ENCODE data around the gene PMVK. TPM values are rescaled to one million over a fixed set of nuclear protein-coding genes. Genes with fewer than 3 reads are reported as not detected.

Gene PMVK
- total RNA-seq, 1 experiment from 2014 or later, result 26.3 TPM

- Mint-ChIP-seq H3K36me3 (ENCODE audit: insufficient read depth in 1 of 3, low read depth in 3 of 3) (peaks cover 12 to 30% (median 21%) of the 10 kb centered on the region in 3 experiments; a peak in 6 of 7 replicates), H3K27ac (no peak within 1 kb of the TSS), H3K4me3 (no peak within 1 kb of the TSS), H3K4me1 (peaks cover 31 to 33% of the 10 kb centered on the region in 2 experiments), H3K9me3 (no peaks in the 10 kb centered on the region), H3K27me3 (ENCODE audit: low read depth) (no peaks in the 10 kb centered on the region)
- Histone ChIP-seq H2AK5ac (ENCODE audit: insufficient read length, low read length) (no peak within 1 kb of the TSS), H3K56ac (ENCODE audit: insufficient read length, low read depth, low read length) (peak within 1 kb of the TSS; percentile 15), H3K4me2 (ENCODE audit: insufficient read depth, insufficient read length, low read length) (peak within 1 kb of the TSS; percentile 87), H3K27ac (ENCODE audit: insufficient read length, low read depth, low read length) (peak within 1 kb of the TSS; percentile 97), H4K5ac (ENCODE audit: insufficient read length, low read depth, low read length) (no peak within 1 kb of the TSS), H3K23me2 (ENCODE audit: insufficient read length, low read depth, low read length, poor library complexity, severe bottlenecking) (peaks cover 38% of the 10 kb centered on the region), H3K23ac (ENCODE audit: insufficient read length, low read depth, low read length) (no peak within 1 kb of the TSS), H2BK120ac (ENCODE audit: low read depth, low read length, poor library complexity, severe bottlenecking) (no peak within 1 kb of the TSS), H2BK5ac (ENCODE audit: insufficient read length, low read length) (no peak within 1 kb of the TSS), H3K14ac (ENCODE audit: insufficient read depth, low read length) (peak within 1 kb of the TSS; percentile 75; the same call in 1 of the 2 replicates), H3K4me1 (ENCODE audit: insufficient read depth, low read length) (peaks cover 4% of the 10 kb centered on the region; the same call in 1 of the 2 replicates), H2AFZ (ENCODE audit: low read length) (no peak within 1 kb of the TSS), H4K20me1 (ENCODE audit: control insufficient read depth, insufficient read depth, insufficient read length) (no peaks in the 10 kb centered on the region), H2BK15ac (ENCODE audit: low read depth, low read length) (no peak within 1 kb of the TSS), H3K79me1 (ENCODE audit: insufficient read depth, low read depth, low read length, poor library complexity, severe bottlenecking) (no peaks in the 10 kb centered on the region), H3K18ac (ENCODE audit: insufficient read length, low read depth, low read length) (peak within 1 kb of the TSS; percentile 81), H3T11ph (ENCODE audit: low read length) (no peak within 1 kb of the TSS), H4K8ac (replicated peaks; ENCODE audit: insufficient read length, low read depth, low read length) (no peak within 1 kb of the TSS), H3K9ac (ENCODE audit: extremely low read depth, insufficient read length, low read length) (peak within 1 kb of the TSS; percentile 93), H2BK12ac (ENCODE audit: insufficient read length, low read depth, low read length) (no peak within 1 kb of the TSS), H3K27me3 (ENCODE audit: insufficient read depth, low read length) (no peaks in the 10 kb centered on the region), H3K9me3 (ENCODE audit: control insufficient read depth, low read depth, low read length) (no peaks in the 10 kb centered on the region), H4K91ac (ENCODE audit: insufficient read length, low read depth, low read length) (no peak within 1 kb of the TSS), H3K4ac (ENCODE audit: low read depth, low read length) (no peak within 1 kb of the TSS), H3K79me2 (ENCODE audit: insufficient read depth, low read length) (peaks cover 31% of the 10 kb centered on the region), H2BK20ac (ENCODE audit: low read depth, low read length, poor library complexity, severe bottlenecking) (no peak within 1 kb of the TSS)
- peak; percentile 99 for DNase-seq
- WGBS (ENCODE audit: extremely low coverage, insufficient read length, low lambda C conversion rate), result no CpG with 5 or more reads among the region's 47 CpGs
- TF ChIP-seq, protein P1, sequence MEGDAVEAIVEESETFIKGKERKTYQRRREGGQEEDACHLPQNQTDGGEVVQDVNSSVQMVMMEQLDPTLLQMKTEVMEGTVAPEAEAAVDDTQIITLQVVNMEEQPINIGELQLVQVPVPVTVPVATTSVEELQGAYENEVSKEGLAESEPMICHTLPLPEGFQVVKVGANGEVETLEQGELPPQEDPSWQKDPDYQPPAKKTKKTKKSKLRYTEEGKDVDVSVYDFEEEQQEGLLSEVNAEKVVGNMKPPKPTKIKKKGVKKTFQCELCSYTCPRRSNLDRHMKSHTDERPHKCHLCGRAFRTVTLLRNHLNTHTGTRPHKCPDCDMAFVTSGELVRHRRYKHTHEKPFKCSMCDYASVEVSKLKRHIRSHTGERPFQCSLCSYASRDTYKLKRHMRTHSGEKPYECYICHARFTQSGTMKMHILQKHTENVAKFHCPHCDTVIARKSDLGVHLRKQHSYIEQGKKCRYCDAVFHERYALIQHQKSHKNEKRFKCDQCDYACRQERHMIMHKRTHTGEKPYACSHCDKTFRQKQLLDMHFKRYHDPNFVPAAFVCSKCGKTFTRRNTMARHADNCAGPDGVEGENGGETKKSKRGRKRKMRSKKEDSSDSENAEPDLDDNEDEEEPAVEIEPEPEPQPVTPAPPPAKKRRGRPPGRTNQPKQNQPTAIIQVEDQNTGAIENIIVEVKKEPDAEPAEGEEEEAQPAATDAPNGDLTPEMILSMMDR (conservative IDR thresholded peaks at IDR 0.05), result no peak
Observed at GRCh38 chr1:154974102-154974807, 37.7 kb upstream of the PMVK start, which contains the start of gene CKS1B. Gene CKS1B (plus strand): TSS chr1:154974681. CDS start chr1:154974746, 65 bp downstream.

All from H9 (cell line).